ENCODE results near the gene UBTF.

Gene UBTF

GRCh38 chr17:44191369-44191768, 28.1 kb downstream of the UBTF start:
- H3K9me3 ChIP-seq (ENCODE audit: control insufficient read depth, insufficient read depth, low read depth, low read length), result no peaks in the 10 kb centered on the region
- peaks cover 7 to 69% of the 10 kb centered on the region in 2 experiments; a peak in 2 of 3 replicates for H3K36me3 ChIP-seq (ENCODE audit: control insufficient read depth in 2 of 2, insufficient read depth in 1 of 2, low read length in 2 of 2)
- H3K4me3 ChIP-seq (ENCODE audit: low read depth, low read length), result no peak overlapping the region
- ChIA-PET CTCF (interaction anchor here (0.6 to 0.7 kb wide), 2 partner anchors 13 to 22 kb away, joined by 3 to 7 read pairs; no protein-coding TSS in a partner anchor), POLR2A (interaction anchor here (0.6 to 2.3 kb wide), 5 partner anchors 9 to 126 kb away, joined by 3 to 12 read pairs (median 7); partner anchors contain the start of gene ATXN7L3)
- H3K4me1 ChIP-seq (ENCODE audit: control insufficient read depth, insufficient read depth, low read length), result no peaks in the 10 kb centered on the region
- TF ChIP-seq ZNF239 (tag by site-specific recombination; IDR thresholded peaks at IDR 0.05), result no peak
- TF ChIP-seq ZNF354C (tag by site-specific recombination; IDR thresholded peaks at IDR 0.05; ENCODE audit: borderline replicate concordance, low read depth), result no peak
- TF ChIP-seq MEIS1 (CRISPR knock-in tag; IDR thresholded peaks at IDR 0.05; ENCODE audit: borderline replicate concordance), result no peak
- no peak for TF ChIP-seq ZSCAN23 (tag by site-specific recombination; IDR thresholded peaks at IDR 0.05)
- no peak for TF ChIP-seq ZSCAN30 (tag by site-specific recombination; IDR thresholded peaks at IDR 0.05)
- TF ChIP-seq ZNF274 (IDR thresholded peaks at IDR 0.05; ENCODE audit: low read length), result no peak
- TF ChIP-seq ZNF274 (tag by site-specific recombination; IDR thresholded peaks at IDR 0.05; ENCODE audit: borderline replicate concordance), result no peak
- no peak for TF ChIP-seq ZNF645 (tag by site-specific recombination; IDR thresholded peaks at IDR 0.05)
- TF ChIP-seq ZNF776 (tag by site-specific recombination; IDR thresholded peaks at IDR 0.05; ENCODE audit: borderline replicate concordance), result no peak
- TF ChIP-seq ZNF704 (tag by site-specific recombination; IDR thresholded peaks at IDR 0.05), result no peak
- no peak for TF ChIP-seq ZSCAN16 (tag by site-specific recombination; IDR thresholded peaks at IDR 0.05)
- TF ChIP-seq EGR2 (tag by site-specific recombination; IDR thresholded peaks at IDR 0.05; ENCODE audit: low read depth), result no peak
- no peak for TF ChIP-seq ZNF133 (tag by site-specific recombination; IDR thresholded peaks at IDR 0.05)
- peak overlapping the region; percentile 27; the same call in 1 of the 2 replicates for H3K27ac ChIP-seq (ENCODE audit: extremely low read depth, low read depth, low read length)

- Histone ChIP-seq H3K36me3 (ENCODE audit: control insufficient read depth in 2 of 2, insufficient read depth in 1 of 2, low read length in 2 of 2) (peaks cover 5 to 61% of the 10 kb centered on the region in 2 experiments; a peak in 2 of 3 replicates), H3K4me1 (ENCODE audit: control insufficient read depth, insufficient read depth, low read length) (peaks cover 1% of the 10 kb centered on the region; the same call in 1 of the 2 replicates), H3K27ac (ENCODE audit: extremely low read depth, low read depth, low read length) (no peak overlapping the region), H3K4me3 (ENCODE audit: low read depth, low read length) (no peak overlapping the region), H3K9me3 (ENCODE audit: control insufficient read depth, insufficient read depth, low read depth, low read length) (no peaks in the 10 kb centered on the region)
- ChIA-PET POLR2A (interaction anchor here (1.1 to 2.3 kb wide), 3 partner anchors 10 to 31 kb away, joined by 3 to 12 read pairs (median 9); partner anchors contain the start of gene ATXN7L3), CTCF (no interaction called here)
- no peak for TF ChIP-seq ZBTB1 (tag by site-specific recombination; IDR thresholded peaks at IDR 0.05)
- TF ChIP-seq RBAK (tag by site-specific recombination; IDR thresholded peaks at IDR 0.05), result no peak
- no peak for TF ChIP-seq TRIM28 (IDR thresholded peaks at IDR 0.05; ENCODE audit: borderline replicate concordance, low read length)
- no peak for TF ChIP-seq ZBTB17 (tag by site-specific recombination; IDR thresholded peaks at IDR 0.05)
- no peak for TF ChIP-seq GFI1B (tag by site-specific recombination; IDR thresholded peaks at IDR 0.05)
- TF ChIP-seq ZNF610 (tag by site-specific recombination; IDR thresholded peaks at IDR 0.05; ENCODE audit: borderline replicate concordance), result no peak
- no peak for TF ChIP-seq ZSCAN18 (tag by site-specific recombination; IDR thresholded peaks at IDR 0.05)
- no peak for TF ChIP-seq ZNF138 (tag by site-specific recombination; IDR thresholded peaks at IDR 0.05; ENCODE audit: borderline replicate concordance)
- TF ChIP-seq ZBTB7A (tag by site-specific recombination; IDR thresholded peaks at IDR 0.05; ENCODE audit: low read depth), result no peak
- TF ChIP-seq ZNF580 (tag by site-specific recombination; IDR thresholded peaks at IDR 0.05), result no peak
- no peak for TF ChIP-seq PRDM2 (tag by site-specific recombination; IDR thresholded peaks at IDR 0.05; ENCODE audit: borderline replicate concordance)
- no peak for TF ChIP-seq ZNF777 (tag by site-specific recombination; IDR thresholded peaks at IDR 0.05; ENCODE audit: borderline replicate concordance)
- no peak for TF ChIP-seq ZNF324 (tag by site-specific recombination; IDR thresholded peaks at IDR 0.05)
- no peak for TF ChIP-seq ZNF501 (tag by site-specific recombination; IDR thresholded peaks at IDR 0.05)
Measured at GRCh38 chr17:44190481-44190880, 29.0 kb downstream of the UBTF start.

All from HEK293 (cell line).